ENCODE measurements around the gene IFT20.

Gene IFT20

DNA sequence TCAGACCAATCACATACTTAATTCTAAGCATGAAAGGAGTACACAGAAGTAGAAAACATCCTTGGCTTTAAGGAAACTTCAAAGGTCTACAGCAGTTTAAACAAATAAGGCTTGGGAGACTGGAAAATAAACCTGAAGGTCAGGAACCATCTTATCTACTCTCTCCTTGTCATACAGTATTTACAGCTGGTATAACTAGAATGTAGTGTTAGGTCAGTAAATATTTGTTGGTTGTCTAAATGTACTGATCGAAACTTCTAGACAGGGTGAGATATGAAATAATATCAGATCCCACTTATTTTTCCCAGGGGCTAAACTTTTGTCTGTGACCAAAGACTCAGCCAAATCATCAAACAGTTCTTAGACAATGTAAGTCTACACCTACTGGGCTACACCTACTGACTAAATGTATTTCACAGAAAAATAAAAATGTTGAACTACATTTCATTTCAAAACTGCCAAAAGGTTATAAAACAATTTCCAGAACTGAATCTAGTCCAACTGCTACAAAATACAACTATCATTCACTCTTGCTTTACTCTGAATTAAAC, 43.4 kb downstream of the IFT20 start:
- Histone ChIP-seq H2AFZ (ENCODE audit: low read depth) (no peak overlapping the region), H3K4me2 (no peak overlapping the region), H3K79me2 (ENCODE audit: insufficient read depth, low read depth) (no peaks in the 10 kb centered on the region), H3K4me1 (ENCODE audit: low read depth, poor library complexity, severe bottlenecking) (peaks cover 14% of the 10 kb centered on the region), H3K27me3 (ENCODE audit: insufficient read depth, low read depth) (no peaks in the 10 kb centered on the region), H3K4me3 (IDR thresholded peaks at IDR 0.05; ENCODE audit: insufficient read depth, low read depth, low read length) (no peak overlapping the region), H3K9ac (no peak overlapping the region), H3K36me3 (ENCODE audit: insufficient read depth) (no peaks in the 10 kb centered on the region), H4K20me1 (ENCODE audit: insufficient read depth) (no peaks in the 10 kb centered on the region), H3K27ac (no peak overlapping the region)
- TF ChIP-seq, protein P1, sequence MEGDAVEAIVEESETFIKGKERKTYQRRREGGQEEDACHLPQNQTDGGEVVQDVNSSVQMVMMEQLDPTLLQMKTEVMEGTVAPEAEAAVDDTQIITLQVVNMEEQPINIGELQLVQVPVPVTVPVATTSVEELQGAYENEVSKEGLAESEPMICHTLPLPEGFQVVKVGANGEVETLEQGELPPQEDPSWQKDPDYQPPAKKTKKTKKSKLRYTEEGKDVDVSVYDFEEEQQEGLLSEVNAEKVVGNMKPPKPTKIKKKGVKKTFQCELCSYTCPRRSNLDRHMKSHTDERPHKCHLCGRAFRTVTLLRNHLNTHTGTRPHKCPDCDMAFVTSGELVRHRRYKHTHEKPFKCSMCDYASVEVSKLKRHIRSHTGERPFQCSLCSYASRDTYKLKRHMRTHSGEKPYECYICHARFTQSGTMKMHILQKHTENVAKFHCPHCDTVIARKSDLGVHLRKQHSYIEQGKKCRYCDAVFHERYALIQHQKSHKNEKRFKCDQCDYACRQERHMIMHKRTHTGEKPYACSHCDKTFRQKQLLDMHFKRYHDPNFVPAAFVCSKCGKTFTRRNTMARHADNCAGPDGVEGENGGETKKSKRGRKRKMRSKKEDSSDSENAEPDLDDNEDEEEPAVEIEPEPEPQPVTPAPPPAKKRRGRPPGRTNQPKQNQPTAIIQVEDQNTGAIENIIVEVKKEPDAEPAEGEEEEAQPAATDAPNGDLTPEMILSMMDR (conservative IDR thresholded peaks at IDR 0.05; ENCODE audit: low read depth, low read length): no peak

DNA sequence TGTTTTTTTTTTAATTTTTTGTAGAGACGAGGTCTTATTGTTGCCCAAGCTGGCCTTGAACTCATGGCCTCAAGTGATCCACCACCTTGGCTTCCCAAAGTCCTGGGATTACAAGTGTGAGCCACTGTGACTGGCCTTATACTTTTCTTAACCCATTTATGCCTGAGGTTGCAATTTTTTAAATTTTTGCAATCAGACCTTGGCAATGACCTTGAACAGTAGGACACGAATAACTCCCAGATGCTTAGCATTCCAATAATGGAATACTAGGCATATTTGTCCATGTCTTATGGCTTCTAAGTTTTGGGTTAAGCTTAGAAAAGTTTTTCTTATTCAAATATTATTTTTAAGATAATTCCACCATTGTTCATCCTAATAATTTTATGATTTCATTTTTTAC, 44.6 kb downstream of the IFT20 start:
- Histone ChIP-seq H3K4me2 (no peak overlapping the region), H3K9ac (no peak overlapping the region), H3K27ac (no peak overlapping the region), H3K27me3 (ENCODE audit: insufficient read depth, low read depth) (no peaks in the 10 kb centered on the region), H3K36me3 (ENCODE audit: insufficient read depth) (no peaks in the 10 kb centered on the region), H3K79me2 (ENCODE audit: insufficient read depth, low read depth) (no peaks in the 10 kb centered on the region), H4K20me1 (ENCODE audit: insufficient read depth) (no peaks in the 10 kb centered on the region), H3K4me3 (IDR thresholded peaks at IDR 0.05; ENCODE audit: insufficient read depth, low read depth, low read length) (no peak overlapping the region), H3K4me1 (ENCODE audit: low read depth, poor library complexity, severe bottlenecking) (peaks cover 4% of the 10 kb centered on the region), H2AFZ (ENCODE audit: low read depth) (no peak overlapping the region)
- TF ChIP-seq, protein P1 (conservative IDR thresholded peaks at IDR 0.05; ENCODE audit: low read depth, low read length): no peak

DNA sequence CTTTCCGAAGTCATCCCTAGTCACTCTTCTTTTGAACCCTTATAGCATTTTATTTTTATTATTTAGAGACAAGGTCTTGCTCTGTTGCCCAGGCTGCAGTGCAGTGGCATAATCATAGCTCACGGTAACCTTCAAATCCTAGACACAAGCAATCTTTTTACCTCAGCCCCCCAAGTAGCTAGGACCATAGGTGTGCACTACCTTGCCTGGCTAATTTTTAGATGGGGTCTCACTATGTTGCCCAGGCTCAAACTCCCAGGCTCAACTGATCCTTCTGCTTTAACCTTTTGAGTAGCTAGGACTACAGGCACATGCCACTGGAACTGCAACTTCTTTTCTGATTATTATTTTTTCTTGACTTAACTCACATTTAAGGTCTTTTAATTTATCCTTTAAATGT, 49.3 kb downstream of the IFT20 start:
- Histone ChIP-seq H3K9ac (no peak overlapping the region), H3K4me3 (IDR thresholded peaks at IDR 0.05; ENCODE audit: insufficient read depth, low read depth, low read length) (no peak overlapping the region), H3K4me2 (no peak overlapping the region), H3K27me3 (ENCODE audit: insufficient read depth, low read depth) (no peaks in the 10 kb centered on the region), H3K79me2 (ENCODE audit: insufficient read depth, low read depth) (no peaks in the 10 kb centered on the region), H3K27ac (no peak overlapping the region), H3K36me3 (ENCODE audit: insufficient read depth) (no peaks in the 10 kb centered on the region), H3K4me1 (ENCODE audit: low read depth, poor library complexity, severe bottlenecking) (no peaks in the 10 kb centered on the region), H4K20me1 (ENCODE audit: insufficient read depth) (no peaks in the 10 kb centered on the region), H2AFZ (ENCODE audit: low read depth) (no peak overlapping the region)
- TF ChIP-seq, protein P1 (conservative IDR thresholded peaks at IDR 0.05; ENCODE audit: low read depth, low read length): no peak

DNA sequence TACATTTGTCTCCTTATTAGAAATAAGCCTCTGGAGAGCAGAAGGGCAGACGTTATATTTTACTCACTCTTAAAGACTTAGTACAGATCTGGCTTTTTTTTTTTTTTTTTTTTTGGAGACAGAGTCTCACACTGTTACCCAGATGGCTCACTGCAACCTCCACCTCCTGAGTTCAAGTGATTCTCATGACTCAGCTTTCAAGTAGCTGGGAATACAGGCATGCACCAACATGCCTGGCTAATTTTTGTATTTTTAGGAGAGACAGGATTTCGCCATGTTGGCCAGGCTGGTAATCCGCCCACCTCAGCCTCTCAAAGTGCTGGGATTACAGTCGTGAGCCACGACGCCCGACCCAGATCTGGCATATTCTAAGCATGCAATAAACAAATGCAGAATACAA, 52.7 kb downstream of the IFT20 start:
- no peak overlapping the region for H3K4me2 ChIP-seq
- no peaks in the 10 kb centered on the region for H4K20me1 ChIP-seq (ENCODE audit: insufficient read depth)
- no peak overlapping the region for H3K27ac ChIP-seq
- H3K36me3 ChIP-seq (ENCODE audit: insufficient read depth): no peaks in the 10 kb centered on the region
- H3K4me1 ChIP-seq (ENCODE audit: low read depth, poor library complexity, severe bottlenecking): peaks cover 24% of the 10 kb centered on the region
- no peaks in the 10 kb centered on the region for H3K79me2 ChIP-seq (ENCODE audit: insufficient read depth, low read depth)
- H3K27me3 ChIP-seq (ENCODE audit: insufficient read depth, low read depth): no peaks in the 10 kb centered on the region
- no peak overlapping the region for H3K4me3 ChIP-seq (IDR thresholded peaks at IDR 0.05; ENCODE audit: insufficient read depth, low read depth, low read length)
- H2AFZ ChIP-seq (ENCODE audit: low read depth): no peak overlapping the region
- H3K9ac ChIP-seq: no peak overlapping the region
- TF ChIP-seq, protein P1 (conservative IDR thresholded peaks at IDR 0.05; ENCODE audit: low read depth, low read length): no peak
